Effector memory CD4-positive, alpha-beta T cell (primary cell): Measurements from ENCODE around the gene ZBTB7B.

Source experiments
- DNase-seq, 3 donors: peaks; one replicate each; pipeline ENCODE4 v3.0.0-alpha.2; 2020
- H3K27ac ChIP-seq: 2 replicates; pipeline ENCODE4 v1.7.0; 2013; ENCODE audit warnings: mild to moderate bottlenecking, low read length, moderate library complexity; ENCODE audit not compliant: insufficient read depth, poor library complexity, severe bottlenecking
- H3K27me3 ChIP-seq: replicated peaks from 2 replicates; pipeline ENCODE4 v1.7.0; 2013; ENCODE audit warnings: mild to moderate bottlenecking, low read length; ENCODE audit not compliant: insufficient read depth, control insufficient read depth, poor library complexity, severe bottlenecking
- H3K36me3 ChIP-seq: 2 replicates; pipeline ENCODE4 v1.7.0; 2013; ENCODE audit warnings: mild to moderate bottlenecking, low read length, moderate library complexity; ENCODE audit not compliant: control insufficient read depth, insufficient read depth
- H3K4me1 ChIP-seq: 2 replicates; pipeline ENCODE4 v1.7.0; 2013; ENCODE audit warnings: low read length, mild to moderate bottlenecking; ENCODE audit not compliant: control insufficient read depth, insufficient read depth, poor library complexity, severe bottlenecking
- H3K4me3 ChIP-seq: 2 replicates; pipeline ENCODE4 v1.7.0; 2013; ENCODE audit warnings: low read length, low read depth, mild to moderate bottlenecking; ENCODE audit not compliant: insufficient read depth, poor library complexity, severe bottlenecking
- H3K9me3 ChIP-seq: 2 replicates; pipeline ENCODE4 v1.7.0; 2013; ENCODE audit warnings: mild to moderate bottlenecking, low read length, moderate library complexity; ENCODE audit not compliant: control insufficient read depth

The ZBTB7B gene

GRCh38 chr1:154996966-154997701 lies 5.5 kb upstream of the ZBTB7B start:
- Histone ChIP-seq H3K27ac (no peak overlapping the region), H3K36me3 (peaks cover 4% of the 10 kb centered on the region), H3K4me3 (no peak overlapping the region), H3K27me3 (no peaks in the 10 kb centered on the region), H3K9me3 (no peaks in the 10 kb centered on the region), H3K4me1 (peaks cover 20% of the 10 kb centered on the region)
- DNase-seq: no peak

GRCh38 chr1:154998201-154998780 lies 4.3 kb upstream of the ZBTB7B start:
- Histone ChIP-seq H3K9me3 (no peaks in the 10 kb centered on the region), H3K4me1 (peaks cover 18% of the 10 kb centered on the region), H3K36me3 (no peaks in the 10 kb centered on the region), H3K27me3 (no peaks in the 10 kb centered on the region), H3K27ac (no peak overlapping the region), H3K4me3 (no peak overlapping the region)
- no peak for DNase-seq

GRCh38 chr1:154998818-154999570 lies 3.6 kb upstream of the ZBTB7B start:
- Histone ChIP-seq H3K27me3 (no peaks in the 10 kb centered on the region), H3K27ac (peak overlapping the region; percentile 98), H3K4me3 (peak overlapping the region; percentile 53), H3K9me3 (no peaks in the 10 kb centered on the region), H3K4me1 (peaks cover 24% of the 10 kb centered on the region), H3K36me3 (no peaks in the 10 kb centered on the region)
- DNase-seq: peak; percentile 41 to 47 (median 44)

- Histone ChIP-seq H3K27ac (peak overlapping the region; percentile 98), H3K4me1 (peaks cover 32% of the 10 kb centered on the region), H3K27me3 (no peaks in the 10 kb centered on the region), H3K9me3 (no peaks in the 10 kb centered on the region), H3K36me3 (no peaks in the 10 kb centered on the region), H3K4me3 (peak overlapping the region; percentile 53)
- DNase-seq: peak; percentile 40 to 42 (median 42)
Measured at GRCh38 chr1:154999571-155000410, 2.8 kb upstream of the ZBTB7B start.

- H3K4me3 ChIP-seq: peak overlapping the region; percentile 87
- DNase-seq: no peak
- peaks cover 38% of the 10 kb centered on the region for H3K4me1 ChIP-seq
- H3K27me3 ChIP-seq: no peaks in the 10 kb centered on the region
- no peaks in the 10 kb centered on the region for H3K9me3 ChIP-seq
- peak overlapping the region; percentile 98 for H3K27ac ChIP-seq
- no peaks in the 10 kb centered on the region for H3K36me3 ChIP-seq
Measured at GRCh38 chr1:155000411-155000725, 2.2 kb upstream of the ZBTB7B start.

- peak; percentile 81 to 82 (median 81) for DNase-seq
- Histone ChIP-seq H3K9me3 (no peaks in the 10 kb centered on the region), H3K36me3 (no peaks in the 10 kb centered on the region), H3K4me1 (peaks cover 43% of the 10 kb centered on the region), H3K27ac (peak overlapping the region; percentile 98), H3K27me3 (no peaks in the 10 kb centered on the region), H3K4me3 (peak overlapping the region; percentile 87)
Measured at GRCh38 chr1:155000726-155001424, 1.7 kb upstream of the ZBTB7B start.

GRCh38 chr1:155001425-155001674 lies 1.3 kb upstream of the ZBTB7B start:
- peak overlapping the region; percentile 87 for H3K4me3 ChIP-seq
- H3K36me3 ChIP-seq: no peaks in the 10 kb centered on the region
- no peak for DNase-seq
- peaks cover 48% of the 10 kb centered on the region for H3K4me1 ChIP-seq
- peak overlapping the region; percentile 98 for H3K27ac ChIP-seq
- H3K27me3 ChIP-seq: no peaks in the 10 kb centered on the region
- H3K9me3 ChIP-seq: no peaks in the 10 kb centered on the region

GRCh38 chr1:155001675-155002463 lies 733 bp upstream of the ZBTB7B start:
- peak overlapping the region; percentile 98 for H3K27ac ChIP-seq
- peak overlapping the region; percentile 87 for H3K4me3 ChIP-seq
- H3K4me1 ChIP-seq: peaks cover 53% of the 10 kb centered on the region
- peak; percentile 91 to 97 (median 95) for DNase-seq
- no peaks in the 10 kb centered on the region for H3K9me3 ChIP-seq
- no peaks in the 10 kb centered on the region for H3K36me3 ChIP-seq
- H3K27me3 ChIP-seq: no peaks in the 10 kb centered on the region

GRCh38 chr1:155003227-155003765 lies 694 bp downstream of the ZBTB7B start:
- Histone ChIP-seq H3K36me3 (no peaks in the 10 kb centered on the region), H3K27me3 (no peaks in the 10 kb centered on the region), H3K27ac (peak overlapping the region; percentile 77), H3K9me3 (no peaks in the 10 kb centered on the region), H3K4me3 (peak overlapping the region; percentile 83), H3K4me1 (peaks cover 68% of the 10 kb centered on the region)
- no peak for DNase-seq
